Subcutaneous abdominal adipose tissue (tissue), 5 donors: Measurements from ENCODE around the gene UNCX.

Experiments
- H3K27ac ChIP-seq: one replicate; pipeline ENCODE4 v1.7.0; 2013; ENCODE audit warnings: low read depth, mild to moderate bottlenecking, inconsistent platforms, low read length, moderate library complexity
- H3K27me3 ChIP-seq, 5 donors: one replicate each; pipeline ENCODE4 v1.7.0; 2013; ENCODE audit warnings: low read length in 5 of 5, inconsistent platforms in 1 of 5; ENCODE audit not compliant: control insufficient read depth in 5 of 5, insufficient read depth in 4 of 5
- H3K36me3 ChIP-seq, 5 donors: one replicate each; pipeline ENCODE4 v1.7.0; 2013; ENCODE audit warnings: low read length in 5 of 5; ENCODE audit not compliant: control insufficient read depth in 5 of 5, insufficient read depth in 5 of 5
- H3K4me1 ChIP-seq, 5 donors: one replicate each; pipeline ENCODE4 v1.7.0; 2013; ENCODE audit warnings: low read length in 5 of 5, mild to moderate bottlenecking in 3 of 5, moderate library complexity in 1 of 5; ENCODE audit not compliant: control insufficient read depth in 5 of 5, insufficient read depth in 5 of 5
- H3K4me3 ChIP-seq, 5 donors: one replicate each; pipeline ENCODE4 v1.7.0; 2013; ENCODE audit warnings: low read length in 5 of 5, low read depth in 1 of 5
- H3K9ac ChIP-seq, 5 donors: one replicate each; pipeline ENCODE4 v1.7.0; 2013; ENCODE audit warnings: low read length in 5 of 5, mild to moderate bottlenecking in 4 of 5, moderate library complexity in 3 of 5
- H3K9me3 ChIP-seq, 5 donors: one replicate each; pipeline ENCODE4 v1.7.0; 2013; ENCODE audit warnings: low read length in 5 of 5; ENCODE audit not compliant: control insufficient read depth in 5 of 5
- donor health status: healthy.
- donor health status: healthy.
- donor health status: healthy.
- donor health status: healthy.
- donor health status: healthy.

Gene UNCX

GRCh38 chr7:1225441-1226185 is 7.1 kb upstream of the UNCX start:
- Histone ChIP-seq H3K9ac (no peak overlapping the region), H3K27me3 (peaks cover 47 to 80% (median 60%) of the 10 kb centered on the region in 5 donors)

DNA sequence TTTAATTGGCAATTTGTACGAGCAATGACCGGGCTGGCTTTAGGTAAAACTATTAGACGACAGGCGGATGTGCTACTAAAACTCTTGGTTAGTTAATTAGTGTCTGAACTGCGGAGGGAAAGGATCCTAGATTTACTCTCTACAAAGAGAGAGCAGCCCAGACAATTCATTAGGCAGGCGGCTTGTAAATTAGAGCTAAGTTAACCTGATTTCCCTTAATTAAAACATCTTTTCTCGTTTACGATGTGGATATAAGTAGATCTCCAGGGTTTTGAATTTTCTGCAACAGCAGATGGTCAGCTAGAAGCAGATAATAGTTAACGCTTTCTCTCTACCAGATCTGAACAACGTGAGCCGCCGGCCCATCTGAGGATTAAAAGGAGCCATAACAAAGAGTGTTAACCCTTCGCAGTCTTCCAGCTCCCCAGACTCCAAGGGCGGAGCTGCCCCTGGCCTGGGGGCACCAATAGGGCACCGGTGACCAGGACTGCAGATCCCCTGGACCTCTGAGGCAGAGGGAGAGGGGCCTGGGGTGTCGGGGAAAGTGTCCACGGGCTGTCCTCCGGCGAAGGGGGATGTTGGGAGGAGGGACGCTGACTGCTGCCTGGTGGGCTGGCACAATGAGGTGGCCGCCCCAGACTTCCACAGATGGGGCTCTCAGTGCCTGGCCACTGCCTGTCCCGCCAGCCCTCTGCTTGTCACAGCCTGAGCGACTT is 6.3 kb upstream of the UNCX start:
- no peak overlapping the region for H3K27ac ChIP-seq
- peaks cover 50 to 81% (median 62%) of the 10 kb centered on the region in 5 donors for H3K27me3 ChIP-seq
- H3K4me3 ChIP-seq, result no peak overlapping the region
- H3K9ac ChIP-seq, result no peak overlapping the region
- no peaks in the 10 kb centered on the region for H3K36me3 ChIP-seq
- H3K9me3 ChIP-seq, result no peaks in the 10 kb centered on the region
- peaks cover 0 to 15% (median 7%) of the 10 kb centered on the region in 5 donors for H3K4me1 ChIP-seq

More at GRCh38 chr7:1225441-1226185, 7.1 kb upstream of the UNCX start:
- no peaks in the 10 kb centered on the region for H3K9me3 ChIP-seq
- no peak overlapping the region for H3K4me3 ChIP-seq
- H3K4me1 ChIP-seq, result peaks cover 0 to 15% (median 4%) of the 10 kb centered on the region in 5 donors
- no peak overlapping the region for H3K27ac ChIP-seq
- H3K36me3 ChIP-seq, result no peaks in the 10 kb centered on the region

DNA sequence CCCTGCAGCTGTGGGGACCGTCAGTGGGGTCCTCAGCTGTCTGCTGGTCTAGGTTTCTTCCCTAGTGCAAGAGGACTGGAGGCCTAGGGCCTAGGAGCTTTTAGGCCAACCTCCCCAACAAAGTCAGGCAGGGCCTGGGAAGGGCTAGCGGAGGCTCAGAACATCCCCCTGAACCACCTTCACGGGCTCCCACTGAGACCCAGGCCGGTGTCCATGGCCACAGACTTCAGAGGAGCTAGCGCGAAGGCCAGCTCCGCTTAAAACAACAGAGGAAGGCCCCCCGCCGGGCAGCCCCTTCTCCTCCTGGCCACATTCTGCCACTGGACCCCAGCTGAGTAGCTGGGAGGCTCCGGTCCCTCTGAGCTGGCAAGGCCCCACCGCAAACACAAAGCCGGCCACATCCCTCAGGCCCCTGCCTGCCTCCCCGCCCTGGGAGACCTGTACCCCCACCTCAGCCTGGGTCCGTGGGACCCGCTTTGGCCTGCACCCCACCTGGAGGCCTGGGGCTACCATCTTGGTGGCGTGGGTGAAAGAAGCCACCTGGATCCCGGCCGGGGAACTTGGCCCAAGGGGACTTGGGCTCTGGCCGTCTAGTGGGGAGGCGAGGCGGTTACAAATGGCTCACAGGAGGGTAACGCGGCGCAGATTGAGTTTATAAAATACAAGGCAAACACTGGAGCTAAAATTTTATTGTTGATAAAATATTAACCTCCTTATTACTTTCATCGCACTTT is 5.4 kb upstream of the UNCX start:
- Histone ChIP-seq H3K4me1 (peaks cover 0 to 15% (median 7%) of the 10 kb centered on the region in 5 donors), H3K27ac (no peak overlapping the region), H3K36me3 (no peaks in the 10 kb centered on the region), H3K27me3 (peaks cover 54 to 83% (median 66%) of the 10 kb centered on the region in 5 donors), H3K9me3 (no peaks in the 10 kb centered on the region), H3K4me3 (no peak overlapping the region), H3K9ac (no peak overlapping the region)

- H3K36me3 ChIP-seq, result no peaks in the 10 kb centered on the region
- no peak overlapping the region for H3K9ac ChIP-seq
- H3K4me3 ChIP-seq, result no peak overlapping the region
- peaks cover 0 to 15% (median 7%) of the 10 kb centered on the region in 5 donors for H3K4me1 ChIP-seq
- no peaks in the 10 kb centered on the region for H3K9me3 ChIP-seq
- no peak overlapping the region for H3K27ac ChIP-seq
- H3K27me3 ChIP-seq, result peaks cover 53 to 79% (median 65%) of the 10 kb centered on the region in 5 donors
Measured at GRCh38 chr7:1227814-1228544, 4.7 kb upstream of the UNCX start.

DNA sequence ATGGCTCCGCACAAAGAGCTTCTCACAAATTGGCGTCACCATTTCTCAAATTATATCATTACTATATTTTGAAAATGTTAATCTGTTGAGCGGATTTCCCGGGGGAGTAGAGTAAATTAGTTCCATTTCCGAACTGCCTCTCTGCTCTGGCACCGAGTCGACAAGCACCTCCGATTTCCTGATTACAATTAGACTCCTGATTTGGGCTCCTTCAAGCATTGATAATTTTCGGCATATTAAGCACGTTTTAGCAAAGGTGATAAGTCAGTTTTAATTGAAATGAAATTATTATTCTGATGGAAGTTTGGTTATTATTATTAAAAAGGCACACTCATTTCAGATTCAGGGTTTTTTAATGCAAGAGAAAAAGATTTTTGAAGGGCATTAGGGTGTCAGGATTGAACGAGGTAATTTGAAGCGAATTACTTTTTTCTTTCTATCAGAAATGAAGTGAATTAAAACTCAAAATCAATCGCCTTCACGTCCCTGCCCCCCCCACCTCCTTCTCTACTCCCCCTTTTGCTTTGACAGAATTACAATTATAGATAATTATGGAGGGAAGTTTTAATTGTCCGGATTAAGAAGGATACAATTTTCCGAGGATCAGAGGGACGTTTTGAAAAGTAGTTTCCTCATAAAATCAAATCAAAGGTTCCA is 4.0 kb upstream of the UNCX start:
- Histone ChIP-seq H3K27ac (no peak overlapping the region), H3K36me3 (no peaks in the 10 kb centered on the region), H3K4me3 (no peak overlapping the region), H3K9me3 (no peaks in the 10 kb centered on the region), H3K9ac (no peak overlapping the region), H3K4me1 (peaks cover 0 to 15% (median 7%) of the 10 kb centered on the region in 5 donors), H3K27me3 (peaks cover 46 to 76% (median 62%) of the 10 kb centered on the region in 5 donors)

GRCh38 chr7:1229202-1229947 is 3.3 kb upstream of the UNCX start:
- H3K27me3 ChIP-seq, result peaks cover 42 to 76% (median 62%) of the 10 kb centered on the region in 5 donors
- peaks cover 0 to 12% (median 5%) of the 10 kb centered on the region in 5 donors for H3K4me1 ChIP-seq
- H3K9me3 ChIP-seq, result no peaks in the 10 kb centered on the region
- no peak overlapping the region for H3K4me3 ChIP-seq
- H3K9ac ChIP-seq, result no peak overlapping the region
- no peak overlapping the region for H3K27ac ChIP-seq
- H3K36me3 ChIP-seq, result no peaks in the 10 kb centered on the region

DNA sequence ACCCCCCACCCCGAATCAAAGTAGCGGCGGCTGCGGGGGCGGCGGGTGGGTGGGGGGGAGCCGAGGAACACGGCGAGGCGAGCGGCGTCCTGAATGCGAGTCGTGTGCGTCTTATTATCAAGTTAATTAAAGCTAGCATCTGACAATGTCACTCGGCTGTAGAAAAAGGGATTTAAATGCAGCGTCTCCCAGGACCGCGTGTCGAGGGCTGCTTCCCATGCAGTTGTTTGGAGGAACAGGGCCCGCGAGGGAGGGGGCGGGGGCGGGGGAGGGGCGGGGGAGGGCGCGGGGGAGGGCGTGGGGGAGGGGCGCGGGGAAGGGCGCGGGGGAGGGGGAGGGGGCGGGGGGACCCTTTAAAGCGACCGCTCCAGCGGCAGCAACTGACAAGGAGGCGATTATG is 2.7 kb upstream of the UNCX start:
- Histone ChIP-seq H3K4me3 (no peak overlapping the region), H3K9ac (no peak overlapping the region), H3K27me3 (peaks cover 47 to 79% (median 66%) of the 10 kb centered on the region in 5 donors), H3K9me3 (no peaks in the 10 kb centered on the region), H3K4me1 (peaks cover 0 to 12% (median 4%) of the 10 kb centered on the region in 5 donors), H3K36me3 (no peaks in the 10 kb centered on the region), H3K27ac (no peak overlapping the region)

DNA sequence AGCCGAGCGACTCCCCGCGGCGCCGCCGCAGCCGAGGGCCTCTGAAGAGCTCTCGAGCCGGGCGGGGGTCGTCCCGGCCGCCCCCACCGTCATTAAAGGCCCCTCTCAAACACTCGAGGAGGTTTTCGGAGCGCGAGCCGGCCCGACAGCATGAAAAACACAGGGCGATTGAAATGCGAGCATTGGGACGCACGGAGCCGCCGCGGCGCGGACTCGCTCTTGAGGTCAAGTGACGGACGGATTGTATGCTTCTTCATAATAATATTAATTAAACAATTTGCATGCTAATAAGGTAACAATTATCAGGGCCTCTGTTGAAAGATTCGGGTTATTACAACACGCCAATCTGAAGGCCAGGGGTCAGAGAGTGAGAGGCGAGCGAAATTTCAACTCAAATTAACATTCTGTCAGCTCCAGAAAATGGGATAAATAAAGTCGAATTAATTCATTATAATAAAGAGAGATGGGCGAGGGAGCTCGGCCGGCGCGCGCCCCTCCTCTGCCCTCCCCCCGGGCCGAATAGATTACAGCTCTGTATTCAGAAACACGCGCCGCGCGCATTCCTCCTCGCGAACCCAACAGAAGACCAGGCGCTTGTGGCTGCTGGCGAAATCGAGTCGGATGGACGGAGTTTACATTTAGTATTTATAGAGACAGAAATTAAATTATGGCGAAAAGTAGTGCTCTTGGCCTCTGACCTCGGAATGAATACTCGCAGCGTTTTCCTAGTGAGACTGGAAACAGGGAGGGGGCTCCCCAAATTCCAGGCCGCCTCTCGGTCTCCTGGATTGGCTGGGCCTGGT is 2.1 kb upstream of the UNCX start:
- peaks cover 0 to 14% (median 5%) of the 10 kb centered on the region in 5 donors for H3K4me1 ChIP-seq
- H3K4me3 ChIP-seq, result no peak overlapping the region
- no peaks in the 10 kb centered on the region for H3K9me3 ChIP-seq
- H3K27me3 ChIP-seq, result peaks cover 54 to 81% (median 72%) of the 10 kb centered on the region in 5 donors
- H3K9ac ChIP-seq, result no peak overlapping the region
- H3K27ac ChIP-seq, result no peak overlapping the region
- H3K36me3 ChIP-seq, result no peaks in the 10 kb centered on the region
